K562 (cell line): Measurements from ENCODE around the gene BTLA. TPM values are rescaled to one million over a fixed set of nuclear protein-coding genes. Genes with fewer than 3 reads are reported as not detected.

ENCODE experiments used
- ATAC-seq: fragments of 200-7000 bp; cut with Tn5 transposase; 3 replicates; pipeline ENCODE4 v1.9.1; 2020; ENCODE audit warnings: moderate library complexity
- BruUV-seq: library from RNA; stranded (reverse); fragments of 400-500 nt; replicated peaks from 2 replicates; lab custom pipeline; 2021; lab: Mats Ljungman, UMichigan
- CTCF ChIA-PET: fragments of 300-600 bp; formaldehyde crosslinking; extraction: SDS; loops from one replicate; lab custom pipeline; 2021; ENCODE audit warnings: low intra/inter-chr PET ratio; lab: Yijun Ruan, JAX
- POLR2A ChIA-PET: fragments of 300-600, 350-650 bp; sonication (Branson Sonifier 250); formaldehyde crosslinking; extraction: SDS; loops from one replicate; lab custom pipeline; 2021; ENCODE audit warnings: antibody characterized with exemption, inconsistent platforms; lab: Yijun Ruan, JAX
- DNase-seq, 4 experiments: peaks; one replicate each; pipeline versions ENCODE4 v3.0.0 to v3.0.0-alpha.2; 2011 to 2018; ENCODE audit warnings: low spot score in 3 of 4, mixed read lengths in 3 of 4; ENCODE audit errors: extremely low read depth in 1 of 4
- FAIRE-seq: peaks from 2 replicates; lab custom pipeline; 2011; peaks lifted over from hg19 to GRCh38; lab: Jason Lieb, UNC
- H2AFZ ChIP-seq: 2 replicates; pipeline ENCODE4 v1.6.0; 2011; ENCODE audit warnings: low read depth, low read length, control low read depth, inconsistent platforms
- H3K27ac ChIP-seq: fragments of 200-600 bp; 3 replicates; pipeline ENCODE4 v1.8.0; 2011; ENCODE audit warnings: low read depth, mild to moderate bottlenecking, control low read depth, inconsistent platforms, low read length, moderate library complexity, mixed read lengths; ENCODE audit errors: extremely low read depth
- H3K27me3 ChIP-seq, 2 experiments: fragments of 300-600 bp in 1 of 2; 2 replicates in 1 of 2; 3 replicates in 1 of 2; pipeline versions ENCODE4 v1.6.0 to v1.8.0; 2011; ENCODE audit warnings: inconsistent platforms in 2 of 2, low read length in 2 of 2, mild to moderate bottlenecking in 1 of 2, mixed read lengths in 1 of 2, moderate library complexity in 1 of 2; ENCODE audit not compliant: control insufficient read depth in 2 of 2, insufficient read depth in 2 of 2
- H3K36me3 ChIP-seq: fragments of 300-600 bp; 3 replicates; pipeline ENCODE4 v1.8.0; 2011; ENCODE audit warnings: mild to moderate bottlenecking, low read length, inconsistent platforms; ENCODE audit not compliant: control insufficient read depth, insufficient read depth
- H3K4me1 ChIP-seq, 2 experiments: fragments of 200-600 bp in 1 of 2; replicated peaks in 1 of 2; 2 replicates in 1 of 2; 3 replicates in 1 of 2; pipeline versions ENCODE4 v1.5.1 to v1.8.0; 2011; ENCODE audit warnings: inconsistent platforms in 2 of 2, low read length in 2 of 2, mild to moderate bottlenecking in 1 of 2, mixed read lengths in 1 of 2, moderate library complexity in 1 of 2; ENCODE audit not compliant: control insufficient read depth in 2 of 2, insufficient read depth in 2 of 2
- H3K4me2 ChIP-seq: 2 replicates; pipeline ENCODE4 v1.6.1; 2011; ENCODE audit warnings: low read length, control low read depth, inconsistent platforms, mixed read lengths; ENCODE audit not compliant: insufficient read depth
- H3K4me3 ChIP-seq: fragments of 200-600 bp; sonication (generic), shearing (Covaris generic); 2 replicates; pipeline ENCODE4 v1.5.1; 2016; ENCODE audit warnings: control low read depth, inconsistent platforms
- H3K79me2 ChIP-seq: fragments of 200-600 bp; 3 replicates; pipeline ENCODE4 v1.8.0; 2011; ENCODE audit warnings: low read length, inconsistent platforms; ENCODE audit not compliant: control insufficient read depth, insufficient read depth
- H3K9ac ChIP-seq, 2 experiments: 2 replicates each; pipeline versions ENCODE4 v1.6.0 to v1.6.1; 2011; ENCODE audit warnings: low read depth in 2 of 2, low read length in 2 of 2, control low read depth in 1 of 2, inconsistent platforms in 1 of 2, mild to moderate bottlenecking in 1 of 2, mixed read lengths in 1 of 2; ENCODE audit not compliant: insufficient read depth in 1 of 2
- H3K9me1 ChIP-seq: one replicate; pipeline ENCODE4 v1.6.0; 2011; ENCODE audit warnings: inconsistent platforms, mild to moderate bottlenecking, low read length, moderate library complexity; ENCODE audit not compliant: control insufficient read depth, insufficient read depth
- H3K9me3 ChIP-seq: replicated peaks from 2 replicates; pipeline ENCODE4 v1.5.1; 2011; ENCODE audit warnings: low read depth, low read length, inconsistent platforms; ENCODE audit not compliant: control insufficient read depth, insufficient read depth
- H4K20me1 ChIP-seq: replicated peaks from 2 replicates; pipeline ENCODE4 v1.6.1; 2011; ENCODE audit warnings: low read length, inconsistent platforms, mixed read lengths; ENCODE audit not compliant: control insufficient read depth, insufficient read depth
- MXI1 ChIP-seq: IDR thresholded peaks from 2 replicates; pipeline ENCODE4 v1.6.1; 2011; ENCODE audit warnings: low read depth, mild to moderate bottlenecking, improper control_type of control experiment, low read length
- NCOR1 ChIP-seq: fragments of 450-650 bp; IDR thresholded peaks from 2 replicates; pipeline ENCODE4 v1.6.1; 2016; ENCODE audit warnings: mild to moderate bottlenecking, moderate library complexity
- ZNF174 ChIP-seq: fragments of 250-450 bp; sonication (Bioruptor Pico); IDR thresholded peaks from 2 replicates; pipeline ENCODE4 v1.4.0; 2020; ENCODE audit warnings: mild to moderate bottlenecking
- ZNF277 ChIP-seq: fragments of 250-450 bp; sonication (Bioruptor Pico); IDR thresholded peaks from 2 replicates; pipeline ENCODE4 v1.8.0; 2022; ENCODE audit warnings: inconsistent platforms, mild to moderate bottlenecking, moderate library complexity, borderline replicate concordance
- WGBS: fragments of 100-300 bp; shearing (Covaris generic); methylation state at CpG from one replicate; pipeline ENCODE4 v1.1.6; 2016; ENCODE audit warnings: low coverage, mixed read lengths; ENCODE audit not compliant: insufficient coverage; ENCODE audit errors: missing lambda C conversion rate; 5-methylcytosine and 5-hydroxymethylcytosine counted together
- in situ Hi-C: fragments of 300-500 bp; cut with MboI; formaldehyde crosslinking; loops from 4 replicates; pipeline ENCODE4 v1.15.0; 2018; ENCODE audit warnings: inconsistent platforms, mixed read lengths
- intact Hi-C: fragments of 100-400 bp; cut with micrococcal nuclease; formaldehyde crosslinking; loops from 2 replicates; pipeline ENCODE4 v1.14.2; 2022
- polyA plus RNA-seq, 8 experiments: library from polyadenylated mRNA; depleted of rRNA in 4 of 8; stranded (reverse) in 5 of 8; unstranded in 3 of 8; fragments of >200 nt; fragmentation: Nextera tagmentation in 2 of 8; fragmentation: Illumina TruSeq in 1 of 8; extraction: Ambion mirVana in 2 of 8; extraction: Trizol in 1 of 8; gene quantifications; 2 replicates each; pipeline versions ENCODE4 v1.2.1 to v1.2.3, GENCODE V29; 2011 to 2014; ENCODE audit warnings: inconsistent platforms in 1 of 8, missing spikeins in 1 of 8
- total RNA-seq, 7 experiments: library from RNA; depleted of rRNA in 6 of 7; stranded (reverse); fragments of >200 nt in 6 of 7; fragmentation: Illumina TruSeq in 2 of 7; extraction: Trizol in 2 of 7; gene quantifications; 2 replicates each; pipeline versions ENCODE4 v1.2.1 to v1.2.3, GENCODE V29; 2011 to 2021; ENCODE audit warnings: low replicate concordance in 1 of 7

The BTLA gene
- total and polyA plus RNA-seq, 9 of the 15 experiments (the other 6 are each of a cell fraction or from before 2014, with no cell fraction given): 0.22 TPM; not detected in 8

GRCh38 chr3:112417696-112418318 lies 81.5 kb downstream of the BTLA start:
- no peaks in the 10 kb centered on the region for H3K79me2 ChIP-seq
- BruUV-seq: no TSS peak
- no peaks in the 10 kb centered on the region for H3K9me1 ChIP-seq
- POLR2A ChIA-PET: no interaction called here
- no peak overlapping the region for H3K9ac ChIP-seq
- H4K20me1 ChIP-seq: no peaks in the 10 kb centered on the region
- FAIRE-seq (no peak), ATAC-seq (no peak), DNase-seq (no peak)
- H3K4me2 ChIP-seq: no peak overlapping the region
- intact Hi-C loops (no loop called here), in situ Hi-C loops (no loop called here)
- no peak overlapping the region for H3K27ac ChIP-seq
- no peak overlapping the region for H3K4me3 ChIP-seq
- no peaks in the 10 kb centered on the region for H3K27me3 ChIP-seq
- no peaks in the 10 kb centered on the region for H3K36me3 ChIP-seq
- H3K9me3 ChIP-seq: no peaks in the 10 kb centered on the region
- no peak overlapping the region for H2AFZ ChIP-seq
- TF ChIP-seq NCOR1 (no peak), ZNF174 (no peak), ZNF277 (CRISPR knock-in tag) (no peak), MXI1 (no peak)
- 0% methylated on average over 3 of the region's 3 CpGs for WGBS
- no peaks in the 10 kb centered on the region for H3K4me1 ChIP-seq
- CTCF ChIA-PET: no interaction called here
